ENCODE measurements around the gene KAZN.

The KAZN gene

GRCh38 chr1:15064217-15064929, 465.9 kb downstream of the KAZN start:
- H3K27me3 ChIP-seq (ENCODE audit: control insufficient read depth in 1 of 2, insufficient read depth in 1 of 2, low read length in 2 of 2) = no peaks in the 10 kb centered on the region

GRCh38 chr1:15065291-15065690, 466.8 kb downstream of the KAZN start:
- H3K18ac ChIP-seq (ENCODE audit: low read depth in 1 of 2, low read length in 2 of 2) = no peak overlapping the region
- no peak overlapping the region for H2AFZ ChIP-seq (ENCODE audit: low read depth, low read length)
- no peak overlapping the region for H4K91ac ChIP-seq (ENCODE audit: low read length)
- H3K79me1 ChIP-seq (replicated peaks; ENCODE audit: low read length, poor library complexity, severe bottlenecking) = peaks cover 4% of the 10 kb centered on the region
- H3K36me3 ChIP-seq (ENCODE audit: control insufficient read depth in 1 of 2, insufficient read depth in 2 of 2, low read depth in 1 of 2, low read length in 2 of 2) = peaks cover 46 to 78% of the 10 kb centered on the region in 2 experiments
- no peak overlapping the region for H2AK5ac ChIP-seq (ENCODE audit: low read length, severe bottlenecking)
- peaks cover 8% of the 10 kb centered on the region for H3K9me3 ChIP-seq (ENCODE audit: control insufficient read depth, low read length)
- H3K14ac ChIP-seq (ENCODE audit: low read length in 2 of 2) = no peak overlapping the region
- H3K4me1 ChIP-seq (ENCODE audit: control insufficient read depth, insufficient read depth, low read depth, low read length) = peaks cover 2% of the 10 kb centered on the region
- H4K8ac ChIP-seq (ENCODE audit: low read length) = no peak overlapping the region
- H3K27me3 ChIP-seq (ENCODE audit: control insufficient read depth in 1 of 2, insufficient read depth in 1 of 2, low read length in 2 of 2) = no peaks in the 10 kb centered on the region
- WGBS = 96% methylated on average over 7 of the region's 7 CpGs
- no peak overlapping the region for H3K27ac ChIP-seq (ENCODE audit: low read length, poor library complexity, severe bottlenecking)
- no peak overlapping the region for H2BK15ac ChIP-seq (ENCODE audit: low read depth, poor library complexity, severe bottlenecking)
- no peak overlapping the region for H3K9ac ChIP-seq (ENCODE audit: low read length)
- no peak overlapping the region for H2BK12ac ChIP-seq (ENCODE audit: low read length in 2 of 2)
- DNase-seq = no peak
- H3K4me3 ChIP-seq (ENCODE audit: insufficient read depth in 1 of 2, low read depth in 1 of 2, low read length in 2 of 2) = no peak overlapping the region
- no peak overlapping the region for H2BK120ac ChIP-seq (ENCODE audit: low read depth, low read length)
- H2BK5ac ChIP-seq (ENCODE audit: low read depth, low read length, poor library complexity, severe bottlenecking) = no peak overlapping the region
- H3K4me2 ChIP-seq (ENCODE audit: low read length, poor library complexity, severe bottlenecking) = no peak overlapping the region
- no peak overlapping the region for H3K23ac ChIP-seq (ENCODE audit: low read length in 2 of 2)
- H3K4ac ChIP-seq (ENCODE audit: low read depth in 1 of 2, low read length in 2 of 2) = no peak overlapping the region

More at GRCh38 chr1:15064217-15064929, 465.9 kb downstream of the KAZN start:
- peaks cover 50 to 78% of the 10 kb centered on the region in 2 experiments for H3K36me3 ChIP-seq (ENCODE audit: control insufficient read depth in 1 of 2, insufficient read depth in 2 of 2, low read depth in 1 of 2, low read length in 2 of 2)
- no peak overlapping the region for H3K4me3 ChIP-seq (ENCODE audit: insufficient read depth in 1 of 2, low read depth in 1 of 2, low read length in 2 of 2)
- no peak overlapping the region for H2BK12ac ChIP-seq (ENCODE audit: low read length in 2 of 2)
- H3K18ac ChIP-seq (ENCODE audit: low read depth in 1 of 2, low read length in 2 of 2) = no peak overlapping the region
- H4K8ac ChIP-seq (ENCODE audit: low read length) = no peak overlapping the region
- 97% methylated on average over 15 of the region's 15 CpGs for WGBS
- no peak overlapping the region for H3K23ac ChIP-seq (ENCODE audit: low read length in 2 of 2)
- no peak overlapping the region for H2BK15ac ChIP-seq (ENCODE audit: low read depth, poor library complexity, severe bottlenecking)
- DNase-seq = no peak
- no peak overlapping the region for H4K91ac ChIP-seq (ENCODE audit: low read length)
- H2BK120ac ChIP-seq (ENCODE audit: low read depth, low read length) = no peak overlapping the region
- no peak overlapping the region for H3K4ac ChIP-seq (ENCODE audit: low read depth in 1 of 2, low read length in 2 of 2)
- no peak overlapping the region for H2AFZ ChIP-seq (ENCODE audit: low read depth, low read length)
- no peak overlapping the region for H3K9ac ChIP-seq (ENCODE audit: low read length)
- peaks cover 2% of the 10 kb centered on the region for H3K4me1 ChIP-seq (ENCODE audit: control insufficient read depth, insufficient read depth, low read depth, low read length)
- H3K9me3 ChIP-seq (ENCODE audit: control insufficient read depth, low read length) = peaks cover 8% of the 10 kb centered on the region
- no peak overlapping the region for H3K27ac ChIP-seq (ENCODE audit: low read length, poor library complexity, severe bottlenecking)
- H2BK5ac ChIP-seq (ENCODE audit: low read depth, low read length, poor library complexity, severe bottlenecking) = no peak overlapping the region
- H3K14ac ChIP-seq (ENCODE audit: low read length in 2 of 2) = no peak overlapping the region
- no peak overlapping the region for H2AK5ac ChIP-seq (ENCODE audit: low read length, severe bottlenecking)
- no peak overlapping the region for H3K4me2 ChIP-seq (ENCODE audit: low read length, poor library complexity, severe bottlenecking)
- H3K79me1 ChIP-seq (replicated peaks; ENCODE audit: low read length, poor library complexity, severe bottlenecking) = peaks cover 7% of the 10 kb centered on the region

GRCh38 chr1:15065736-15066135, 467.3 kb downstream of the KAZN start:
- peaks cover 4% of the 10 kb centered on the region for H3K79me1 ChIP-seq (replicated peaks; ENCODE audit: low read length, poor library complexity, severe bottlenecking)
- no peak overlapping the region for H2BK15ac ChIP-seq (ENCODE audit: low read depth, poor library complexity, severe bottlenecking)
- H3K9me3 ChIP-seq (ENCODE audit: control insufficient read depth, low read length) = peaks cover 8% of the 10 kb centered on the region
- H3K23ac ChIP-seq (ENCODE audit: low read length in 2 of 2) = no peak overlapping the region
- no peak overlapping the region for H4K91ac ChIP-seq (ENCODE audit: low read length)
- no peak overlapping the region for H3K4me2 ChIP-seq (ENCODE audit: low read length, poor library complexity, severe bottlenecking)
- H3K18ac ChIP-seq (ENCODE audit: low read depth in 1 of 2, low read length in 2 of 2) = no peak overlapping the region
- no peak overlapping the region for H4K8ac ChIP-seq (ENCODE audit: low read length)
- no peak overlapping the region for H2BK120ac ChIP-seq (ENCODE audit: low read depth, low read length)
- no peak overlapping the region for H2BK12ac ChIP-seq (ENCODE audit: low read length in 2 of 2)
- peaks cover 41 to 76% of the 10 kb centered on the region in 2 experiments for H3K36me3 ChIP-seq (ENCODE audit: control insufficient read depth in 1 of 2, insufficient read depth in 2 of 2, low read depth in 1 of 2, low read length in 2 of 2)
- H3K14ac ChIP-seq (ENCODE audit: low read length in 2 of 2) = peak overlapping the region in 1 of 2 experiments; percentile 68
- no peak overlapping the region for H3K9ac ChIP-seq (ENCODE audit: low read length)
- H2AFZ ChIP-seq (ENCODE audit: low read depth, low read length) = no peak overlapping the region
- DNase-seq = no peak
- peaks cover 2% of the 10 kb centered on the region for H3K4me1 ChIP-seq (ENCODE audit: control insufficient read depth, insufficient read depth, low read depth, low read length)
- no peak overlapping the region for H3K4me3 ChIP-seq (ENCODE audit: insufficient read depth in 1 of 2, low read depth in 1 of 2, low read length in 2 of 2)
- WGBS = 98% methylated on average over 29 of the region's 30 CpGs
- H2AK5ac ChIP-seq (ENCODE audit: low read length, severe bottlenecking) = no peak overlapping the region
- no peak overlapping the region for H3K27ac ChIP-seq (ENCODE audit: low read length, poor library complexity, severe bottlenecking)
- H3K27me3 ChIP-seq (ENCODE audit: control insufficient read depth in 1 of 2, insufficient read depth in 1 of 2, low read length in 2 of 2) = no peaks in the 10 kb centered on the region
- H2BK5ac ChIP-seq (ENCODE audit: low read depth, low read length, poor library complexity, severe bottlenecking) = no peak overlapping the region
- no peak overlapping the region for H3K4ac ChIP-seq (ENCODE audit: low read depth in 1 of 2, low read length in 2 of 2)

GRCh38 chr1:15066191-15066590, 467.7 kb downstream of the KAZN start:
- Histone ChIP-seq H3K4ac (ENCODE audit: low read depth in 1 of 2, low read length in 2 of 2) (no peak overlapping the region), H3K14ac (ENCODE audit: low read length in 2 of 2) (no peak overlapping the region), H3K79me1 (replicated peaks; ENCODE audit: low read length, poor library complexity, severe bottlenecking) (peaks cover 4% of the 10 kb centered on the region), H4K91ac (ENCODE audit: low read length) (no peak overlapping the region), H3K18ac (ENCODE audit: low read depth in 1 of 2, low read length in 2 of 2) (no peak overlapping the region), H3K4me1 (ENCODE audit: control insufficient read depth, insufficient read depth, low read depth, low read length) (peaks cover 2% of the 10 kb centered on the region), H2AFZ (ENCODE audit: low read depth, low read length) (no peak overlapping the region), H3K36me3 (ENCODE audit: control insufficient read depth in 1 of 2, insufficient read depth in 2 of 2, low read depth in 1 of 2, low read length in 2 of 2) (peaks cover 38 to 76% of the 10 kb centered on the region in 2 experiments), H3K23ac (ENCODE audit: low read length in 2 of 2) (no peak overlapping the region), H3K27ac (ENCODE audit: low read length, poor library complexity, severe bottlenecking) (no peak overlapping the region), H3K9me3 (ENCODE audit: control insufficient read depth, low read length) (peaks cover 8% of the 10 kb centered on the region), H4K8ac (ENCODE audit: low read length) (no peak overlapping the region), H3K4me3 (ENCODE audit: insufficient read depth in 1 of 2, low read depth in 1 of 2, low read length in 2 of 2) (no peak overlapping the region), H2BK120ac (ENCODE audit: low read depth, low read length) (no peak overlapping the region), H2BK15ac (ENCODE audit: low read depth, poor library complexity, severe bottlenecking) (no peak overlapping the region), H2BK12ac (ENCODE audit: low read length in 2 of 2) (no peak overlapping the region), H3K9ac (ENCODE audit: low read length) (no peak overlapping the region), H2AK5ac (ENCODE audit: low read length, severe bottlenecking) (no peak overlapping the region), H3K4me2 (ENCODE audit: low read length, poor library complexity, severe bottlenecking) (no peak overlapping the region), H3K27me3 (ENCODE audit: control insufficient read depth in 1 of 2, insufficient read depth in 1 of 2, low read length in 2 of 2) (no peaks in the 10 kb centered on the region), H2BK5ac (ENCODE audit: low read depth, low read length, poor library complexity, severe bottlenecking) (no peak overlapping the region)
- 87% methylated on average over 13 of the region's 15 CpGs for WGBS
- DNase-seq = no peak
